Mesodermal cell (in vitro differentiated cells): ENCODE data around the gene PLPPR2.
"Not testable (repeated sequence)": the region's sequence is repeated elsewhere in the genome, so short reads cannot be mapped to it uniquely, and the experiment has no call there.

ENCODE experiments used
- H3K27ac ChIP-seq: 2 replicates; pipeline ENCODE4 v1.7.0; 2013; ENCODE audit warnings: mild to moderate bottlenecking, low read depth, low read length, moderate library complexity; ENCODE audit not compliant: severe bottlenecking
- H3K36me3 ChIP-seq: 2 replicates; pipeline ENCODE4 v1.7.1; 2013; ENCODE audit warnings: mild to moderate bottlenecking, low read length, moderate library complexity; ENCODE audit not compliant: control insufficient read depth, insufficient read depth
- H3K4me1 ChIP-seq: one replicate; pipeline ENCODE4 v1.7.1; 2013; ENCODE audit warnings: mild to moderate bottlenecking, low read length; ENCODE audit not compliant: insufficient read depth, control insufficient read depth, poor library complexity, severe bottlenecking
- H3K4me3 ChIP-seq: 2 replicates; pipeline ENCODE4 v1.7.0; 2013; ENCODE audit warnings: low read length, control low read depth, mild to moderate bottlenecking; ENCODE audit not compliant: insufficient read depth, poor library complexity, severe bottlenecking; ENCODE audit errors: extremely low read depth
- H3K9me3 ChIP-seq: 2 replicates; pipeline ENCODE4 v1.7.1; 2013; ENCODE audit warnings: mild to moderate bottlenecking, low read length, moderate library complexity; ENCODE audit not compliant: control insufficient read depth
- WGBS, 2 experiments: methylation state at CpG; one replicate each; pipeline ENCODE4 v1.1.5; 2013; ENCODE audit warnings: missing lambda C conversion rate in 2 of 2; ENCODE audit not compliant: insufficient coverage in 2 of 2; 5-methylcytosine and 5-hydroxymethylcytosine counted together

PLPPR2 gene

GRCh38 chr19:11340099-11340467 is 15.1 kb upstream of the PLPPR2 start:
- peaks cover 21% of the 10 kb centered on the region for H3K36me3 ChIP-seq
- not testable (repeated sequence) for H3K27ac ChIP-seq, H3K9me3 ChIP-seq, H3K4me3 ChIP-seq, H3K4me1 ChIP-seq
- WGBS, 2 experiments: 79 to 94% methylated on average over 4 to 6 of the region's 8 CpGs

GRCh38 chr19:11342429-11342828 is 12.8 kb upstream of the PLPPR2 start:
- Histone ChIP-seq H3K9me3 (no peaks in the 10 kb centered on the region), H3K27ac (no peak overlapping the region), H3K4me1 (peaks cover 4% of the 10 kb centered on the region), H3K36me3 (peaks cover 4% of the 10 kb centered on the region), H3K4me3 (no peak overlapping the region)
- 80% methylated on average over 1 of the region's 3 CpGs; no CpG with 5 or more reads in 1 of the 2 experiments for WGBS, 2 experiments

- Histone ChIP-seq H3K36me3 (peaks cover 4% of the 10 kb centered on the region), H3K4me3 (peak overlapping the region; percentile 70), H3K4me1 (no peaks in the 10 kb centered on the region), H3K27ac (no peak overlapping the region), H3K9me3 (no peaks in the 10 kb centered on the region)
- WGBS, 2 experiments: 81% methylated on average over 9 of the region's 15 CpGs
These were observed 10.0 kb upstream of the PLPPR2 start for GRCh38 chr19:11345122-11345803.

GRCh38 chr19:11346104-11346940 is 8.9 kb upstream of the PLPPR2 start, which contains the start of the genes CCDC159 and TMEM205:
CCDC159 (plus strand) TSS chr19:11346519; CDS start chr19:11346607, 88 bp downstream.
TMEM205 (minus strand) TSS chr19:11346268; CDS start chr19:11345619, 649 bp downstream.
- H3K4me1 ChIP-seq: no peaks in the 10 kb centered on the region
- H3K4me3 ChIP-seq: peak within 1 kb of the TSS; percentile 70
- peaks cover 4% of the 10 kb centered on the region for H3K36me3 ChIP-seq
- 0 to 1% methylated on average over 41 of the region's 50 CpGs for WGBS, 2 experiments
- peak within 1 kb of the TSS; percentile 29 for H3K27ac ChIP-seq
- no peaks in the 10 kb centered on the region for H3K9me3 ChIP-seq

GRCh38 chr19:11347546-11348039 is 7.6 kb upstream of the PLPPR2 start:
- no peak overlapping the region for H3K4me3 ChIP-seq
- WGBS, 2 experiments: 80 to 89% methylated on average over 6 to 7 of the region's 7 CpGs
- no peaks in the 10 kb centered on the region for H3K9me3 ChIP-seq
- H3K4me1 ChIP-seq: no peaks in the 10 kb centered on the region
- no peaks in the 10 kb centered on the region for H3K36me3 ChIP-seq
- H3K27ac ChIP-seq: no peak overlapping the region

- H3K4me1 ChIP-seq: no peaks in the 10 kb centered on the region
- H3K27ac ChIP-seq: no peak overlapping the region
- no peak overlapping the region for H3K4me3 ChIP-seq
- H3K36me3 ChIP-seq: no peaks in the 10 kb centered on the region
- H3K9me3 ChIP-seq: no peaks in the 10 kb centered on the region
- 86 to 89% methylated on average over 4 of the region's 4 CpGs for WGBS, 2 experiments
These were observed 6.1 kb upstream of the PLPPR2 start for GRCh38 chr19:11349171-11349570.

GRCh38 chr19:11354102-11354501 is 1.1 kb upstream of the PLPPR2 start:
- not testable (repeated sequence) for H3K4me1 ChIP-seq, H3K9me3 ChIP-seq, H3K4me3 ChIP-seq, H3K36me3 ChIP-seq, H3K27ac ChIP-seq
- WGBS, 2 experiments: 97 to 98% methylated on average over 4 of the region's 4 CpGs

- H3K9me3 ChIP-seq: no peaks in the 10 kb centered on the region
- H3K4me1 ChIP-seq: no peaks in the 10 kb centered on the region
- H3K27ac ChIP-seq: no peak overlapping the region
- H3K4me3 ChIP-seq: peak overlapping the region; percentile 47
- H3K36me3 ChIP-seq: no peaks in the 10 kb centered on the region
- WGBS, 2 experiments: 81 to 87% methylated on average over 5 to 6 of the region's 6 CpGs
These were observed 804 bp downstream of the PLPPR2 start for GRCh38 chr19:11356074-11356397.

- no peaks in the 10 kb centered on the region for H3K9me3 ChIP-seq
- H3K4me3 ChIP-seq: no peak overlapping the region
- no peaks in the 10 kb centered on the region for H3K36me3 ChIP-seq
- no peaks in the 10 kb centered on the region for H3K4me1 ChIP-seq
- 79 to 81% methylated on average over 6 to 10 of the region's 11 CpGs for WGBS, 2 experiments
- H3K27ac ChIP-seq: no peak overlapping the region
These were observed 1.7 kb downstream of the PLPPR2 start for GRCh38 chr19:11356676-11357550.

GRCh38 chr19:11359421-11359820 is 4.2 kb downstream of the PLPPR2 start:
- Histone ChIP-seq H3K36me3 (no peaks in the 10 kb centered on the region), H3K4me3 (no peak overlapping the region), H3K9me3 (no peaks in the 10 kb centered on the region), H3K4me1 (no peaks in the 10 kb centered on the region), H3K27ac (no peak overlapping the region)
- WGBS, 2 experiments: 89 to 92% methylated on average over 7 to 11 of the region's 11 CpGs
